NCI-H146 treated with DMSO at 0.1 percent for 48 hours (cell line): Measurements from ENCODE around the gene SPAAR.
"Not testable (repeated sequence)": the region's sequence is repeated elsewhere in the genome, so short reads cannot be mapped to it uniquely, and the experiment has no call there.

Experiments
- DNase-seq: peaks from one replicate; lab custom pipeline; 2025; ENCODE audit not compliant: unreplicated experiment; lab: John Stamatoyannopoulos, UW

The SPAAR gene

DNA sequence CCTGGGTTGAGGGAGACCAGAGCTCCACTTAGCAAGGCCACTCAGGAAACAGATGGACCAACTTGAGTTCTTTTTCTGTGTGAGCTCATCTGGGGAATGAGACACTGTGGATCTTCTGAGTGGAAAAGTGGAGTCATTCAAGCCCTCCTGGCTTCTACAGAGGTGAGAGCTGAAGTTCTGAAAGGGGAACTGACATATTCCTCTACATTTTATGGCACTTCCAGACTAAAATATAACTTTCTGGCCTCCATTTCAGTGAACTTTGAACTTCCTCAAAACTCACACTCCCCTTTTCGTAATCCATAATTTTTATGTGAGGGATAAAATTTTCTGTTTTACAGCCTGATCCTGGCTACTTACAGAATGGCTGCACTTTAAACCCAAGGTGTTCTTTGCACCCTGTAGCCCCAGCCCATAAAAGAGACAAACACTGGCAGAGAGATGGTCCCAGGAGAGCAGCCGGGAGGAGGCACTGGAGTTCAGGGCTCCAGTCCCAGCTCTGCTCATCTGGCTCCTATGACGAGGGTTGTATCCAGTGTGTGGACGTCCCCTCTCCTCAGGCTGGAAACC, 10.8 kb downstream of the SPAAR start:
- no peak for DNase-seq

DNA sequence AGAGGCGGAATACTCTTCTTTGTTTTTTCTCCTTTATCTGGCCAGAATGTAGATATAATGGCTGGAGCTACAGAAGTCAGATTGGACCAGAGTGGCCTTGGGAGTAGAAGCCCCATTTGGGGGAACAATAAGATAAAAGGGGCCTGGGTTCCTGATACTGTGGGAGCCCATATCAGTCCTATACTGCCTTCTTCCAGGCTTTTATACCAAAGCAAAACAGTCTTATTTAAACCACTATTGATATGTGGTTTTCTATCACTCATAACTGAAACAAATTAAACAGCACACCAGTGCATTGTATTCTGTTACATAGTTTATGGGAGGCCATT, 14.3 kb downstream of the SPAAR start:
- no peak for DNase-seq

DNA sequence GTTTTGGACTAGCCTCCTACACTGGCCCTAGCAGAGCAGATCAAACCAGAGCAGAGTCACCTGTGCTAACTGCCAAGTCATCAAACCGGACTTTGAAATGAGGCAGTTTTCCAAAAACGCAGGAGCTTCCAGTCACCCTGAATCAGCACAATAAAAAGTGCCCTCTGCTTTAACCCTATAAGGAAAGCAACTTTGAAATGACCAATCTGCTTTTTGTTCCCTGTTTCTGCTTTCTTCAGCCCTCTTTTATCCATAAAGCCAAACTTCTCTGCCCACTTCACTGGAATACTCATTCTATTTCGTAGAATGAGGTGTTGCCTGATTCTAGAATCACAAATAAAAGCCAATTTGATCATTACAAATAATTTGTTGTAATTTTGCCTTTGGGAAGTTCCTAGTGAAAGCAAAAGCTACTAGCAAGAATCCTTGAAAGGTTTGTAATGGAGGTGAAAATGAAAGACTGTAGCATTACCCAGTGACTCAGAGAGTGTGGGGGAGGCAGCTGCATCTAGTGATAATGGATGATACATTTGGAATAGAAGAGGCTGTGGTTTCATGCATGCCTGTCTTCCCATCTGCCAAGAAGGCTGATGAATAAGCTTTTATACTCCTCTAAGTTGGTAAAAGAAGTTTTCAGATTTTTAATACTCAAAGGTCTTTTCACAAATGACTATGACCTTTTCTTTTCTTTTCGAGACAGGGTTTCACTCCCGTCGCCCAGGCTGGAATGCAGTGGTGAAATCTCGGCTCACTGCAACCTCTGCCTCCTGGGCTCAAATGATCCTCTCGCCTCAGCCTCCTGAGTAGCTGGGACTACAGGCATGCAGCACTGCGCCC, 14.9 kb downstream of the SPAAR start:
- no peak for DNase-seq

DNA sequence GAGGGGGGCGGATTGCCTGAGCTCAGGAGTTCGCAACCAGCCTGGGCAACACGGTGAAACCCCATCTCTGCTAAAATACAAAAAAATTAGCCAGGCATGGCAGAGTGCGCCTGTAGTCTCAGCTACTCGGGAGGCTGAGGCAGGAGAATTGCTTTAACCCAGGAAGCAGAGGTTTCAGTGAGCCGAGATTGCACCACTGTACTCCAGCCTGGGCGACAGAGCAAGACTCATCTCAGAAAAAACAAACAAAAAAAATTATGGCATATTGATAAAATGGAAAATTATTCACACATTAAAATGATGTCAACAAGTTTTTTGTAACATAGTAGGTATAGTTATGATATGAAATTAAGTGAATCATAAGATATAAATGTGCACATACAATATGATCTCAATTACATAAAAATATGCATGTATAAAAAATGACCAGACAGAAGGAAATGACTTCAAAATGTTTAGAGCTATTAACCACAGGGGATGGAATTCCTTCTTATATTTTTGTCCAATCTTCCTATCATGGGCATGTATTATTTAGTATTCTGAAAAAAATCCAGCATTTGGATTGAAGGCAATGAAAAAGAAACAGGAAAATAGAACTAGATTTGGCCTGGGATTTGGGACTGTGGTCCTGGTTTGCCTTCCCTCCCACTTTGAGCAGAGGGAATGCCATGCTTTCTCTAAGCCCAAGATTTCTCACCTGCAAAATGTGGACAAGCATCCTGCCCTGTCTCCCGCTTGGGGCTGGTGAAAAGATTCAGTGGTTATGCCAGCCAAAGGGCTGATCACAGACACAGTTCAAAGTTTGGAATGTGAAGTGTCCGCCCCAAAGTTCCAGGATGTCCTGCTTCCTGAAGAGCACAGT, 19.5 kb downstream of the SPAAR start:
- no peak for DNase-seq

DNA sequence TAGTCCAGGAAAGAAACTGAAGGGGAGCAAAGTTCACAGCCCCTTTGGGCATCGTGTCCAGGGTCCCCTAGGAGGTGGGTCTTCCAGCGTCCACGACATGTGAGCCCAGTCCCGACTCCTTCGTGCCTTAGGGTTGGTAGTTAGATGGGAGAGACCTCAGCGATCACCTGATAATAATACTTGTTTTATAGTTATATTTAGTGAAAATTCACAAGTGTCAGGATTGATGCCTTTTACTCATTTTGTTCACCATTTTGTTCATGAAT, 20.1 kb downstream of the SPAAR start:
- no peak for DNase-seq

DNA sequence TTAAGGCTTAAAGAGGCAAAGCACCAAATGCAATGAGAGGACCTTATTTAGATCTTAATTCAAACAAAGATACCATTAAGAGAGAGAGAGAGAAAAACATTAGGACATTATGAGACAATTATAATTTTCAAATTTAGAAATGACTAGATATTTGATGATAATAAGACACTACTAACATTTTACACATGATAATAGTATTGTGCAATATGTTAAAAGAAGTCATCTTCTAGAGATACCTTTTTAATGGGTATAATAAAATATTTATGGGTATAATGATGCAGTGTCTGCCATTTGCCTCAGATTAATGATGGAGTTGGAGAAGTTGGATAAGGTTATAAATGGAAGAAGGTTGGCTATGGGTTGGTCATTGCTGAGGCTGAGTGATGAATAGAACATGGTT, 21.2 kb downstream of the SPAAR start:
- DNase-seq: no peak

DNA sequence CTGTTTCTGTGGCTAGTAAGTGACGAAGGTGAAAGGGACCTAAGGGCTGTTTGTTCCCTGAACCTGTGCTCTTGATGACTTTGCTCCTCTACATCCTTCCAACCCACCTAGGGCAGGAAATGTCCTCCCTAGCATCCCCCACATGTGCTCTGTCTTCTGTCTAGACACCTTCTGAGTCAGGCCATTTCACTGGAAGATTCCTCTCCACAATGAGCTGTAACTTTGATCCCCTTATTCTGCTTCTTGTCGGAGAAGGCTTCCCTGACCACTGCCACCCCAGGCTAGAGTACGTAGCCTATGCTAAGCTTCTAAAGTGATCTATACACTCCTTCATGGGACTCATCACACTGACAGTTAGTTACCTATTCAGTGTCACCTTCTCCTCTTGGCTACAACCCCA, 21.7 kb downstream of the SPAAR start:
- DNase-seq: no peak

DNA sequence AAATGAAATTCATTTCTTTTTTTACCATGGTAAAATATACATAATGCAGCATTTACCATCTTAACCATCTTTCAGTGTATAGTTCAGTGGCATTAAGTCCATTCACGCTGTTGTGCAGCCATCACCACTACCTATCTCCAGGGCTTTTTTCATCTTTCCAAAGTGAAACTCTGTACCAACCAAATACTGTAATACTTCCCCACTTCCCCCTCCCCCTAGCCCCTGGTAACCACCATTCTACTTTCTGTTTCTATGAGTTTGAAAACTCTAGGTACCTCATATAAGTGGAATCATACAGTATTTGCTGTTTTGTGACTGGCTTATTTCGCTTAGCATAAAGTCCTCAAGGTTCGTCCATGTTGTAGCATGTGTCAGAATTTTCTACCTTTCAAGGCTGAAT, 23.4 kb downstream of the SPAAR start:
- DNase-seq: no peak

DNA sequence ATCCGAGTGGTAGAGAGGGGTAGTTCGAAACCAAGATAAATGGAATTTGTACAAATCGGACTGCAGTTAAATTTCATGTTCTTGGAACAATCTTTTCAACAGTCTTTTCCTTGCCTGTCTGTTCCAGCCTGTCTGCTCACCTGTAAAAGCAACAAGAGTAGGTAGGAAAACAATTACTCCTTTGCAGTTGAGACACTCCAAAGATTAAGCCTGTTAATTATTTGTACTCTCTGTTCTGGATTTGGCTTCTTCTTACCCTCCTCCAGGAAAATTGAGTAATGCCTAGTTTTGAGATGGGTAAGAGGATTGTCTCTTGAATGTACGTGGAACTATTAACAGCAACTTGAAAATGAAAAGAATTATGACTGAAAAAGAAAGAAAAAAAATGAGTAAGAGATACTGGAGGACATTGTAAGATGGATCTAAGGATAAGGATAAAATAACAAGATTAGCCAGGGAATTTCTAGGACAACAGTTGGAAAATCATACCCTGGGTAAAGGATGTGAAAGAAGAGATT, 24.3 kb downstream of the SPAAR start:
- DNase-seq: no peak

DNA sequence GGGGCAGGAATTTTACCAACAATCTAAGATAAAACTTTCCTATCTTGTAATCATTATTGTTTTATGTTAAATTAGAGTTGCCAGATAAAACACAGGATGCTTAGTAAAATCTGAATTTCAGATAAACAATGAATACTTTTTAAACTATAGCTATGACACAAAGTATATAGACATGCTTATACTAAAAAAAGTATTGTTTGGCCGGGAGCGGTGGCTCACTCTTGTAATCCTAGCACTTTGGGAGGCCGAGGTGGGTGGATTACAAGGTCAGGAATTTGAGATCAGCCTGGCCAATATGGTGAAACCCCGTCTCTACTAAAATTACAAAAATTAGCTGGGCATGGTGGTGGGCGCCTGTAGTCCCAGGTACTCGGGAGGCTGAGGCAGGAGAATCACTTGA, 24.8 kb downstream of the SPAAR start:
- DNase-seq: not testable (repeated sequence)

DNA sequence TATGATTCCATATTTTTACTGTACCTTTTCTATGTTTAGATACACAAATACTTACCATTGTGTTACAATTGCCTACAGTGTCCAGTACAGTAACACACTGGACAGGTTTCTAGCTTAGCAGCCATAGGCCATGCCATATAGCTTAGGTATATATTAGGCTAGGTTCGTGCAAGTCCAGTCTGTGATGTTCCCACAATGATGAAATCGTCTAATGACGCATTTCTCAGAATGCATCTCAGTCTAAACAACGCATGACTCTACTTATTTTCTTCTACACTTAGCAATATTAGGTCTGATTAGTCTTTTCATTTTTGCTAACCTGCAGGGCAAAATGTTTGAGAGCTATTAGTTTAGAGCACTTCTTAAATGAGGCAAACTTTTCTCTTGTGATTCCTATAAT, 26.0 kb downstream of the SPAAR start:
- DNase-seq: no peak

DNA sequence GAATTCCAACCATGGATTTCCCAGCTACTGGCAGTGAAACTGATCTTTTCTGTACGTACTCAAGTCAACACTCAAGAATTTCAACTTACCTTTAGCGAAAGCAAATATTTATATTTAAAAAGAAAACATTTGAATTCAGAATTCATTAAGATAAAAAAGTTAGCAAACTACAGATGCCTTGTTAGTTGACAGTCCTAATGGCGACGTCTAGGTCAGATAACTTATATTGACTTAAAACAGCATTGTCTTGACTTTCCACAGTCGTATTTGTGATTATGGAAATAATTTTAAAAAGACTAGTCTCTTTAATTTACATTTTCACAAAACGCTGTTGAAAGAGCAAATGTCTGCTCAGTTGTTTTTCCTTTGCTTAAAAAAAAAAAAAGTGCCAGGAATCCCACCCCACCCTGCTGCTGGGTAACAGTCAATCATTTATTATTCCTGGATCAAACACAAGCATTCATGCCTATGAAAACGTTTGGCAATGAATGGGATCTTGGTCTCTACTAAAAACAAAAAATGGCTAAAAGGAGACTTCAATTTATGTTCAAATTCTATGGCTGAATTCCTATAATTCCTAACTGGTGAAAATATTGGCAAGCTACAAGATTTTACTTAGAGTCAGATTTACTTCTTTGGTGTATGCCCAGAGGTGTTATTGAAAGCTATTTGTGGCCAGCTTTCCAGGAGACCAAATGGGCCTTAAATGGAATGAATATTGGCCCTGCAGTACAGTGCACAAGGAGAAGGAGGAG, 26.6 kb downstream of the SPAAR start:
- no peak for DNase-seq

DNA sequence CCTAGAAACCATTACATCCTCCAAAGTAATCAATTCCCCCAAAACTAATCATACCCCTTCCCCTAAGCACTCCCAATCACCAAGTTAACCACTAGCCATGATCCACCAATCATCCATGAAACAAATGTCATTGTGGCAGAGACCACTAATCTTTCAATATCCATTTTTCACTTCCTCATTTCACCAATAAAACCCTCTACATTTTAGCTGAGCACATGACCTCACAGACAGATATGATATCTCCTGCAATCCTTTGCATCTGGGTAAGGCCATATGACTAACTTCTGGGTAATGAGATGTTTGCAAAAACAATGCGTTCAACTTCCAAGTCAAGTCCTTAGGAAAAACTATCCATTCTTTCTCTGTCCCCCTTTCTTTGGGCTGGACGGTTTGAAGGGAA, 27.9 kb downstream of the SPAAR start:
- no peak for DNase-seq

DNA sequence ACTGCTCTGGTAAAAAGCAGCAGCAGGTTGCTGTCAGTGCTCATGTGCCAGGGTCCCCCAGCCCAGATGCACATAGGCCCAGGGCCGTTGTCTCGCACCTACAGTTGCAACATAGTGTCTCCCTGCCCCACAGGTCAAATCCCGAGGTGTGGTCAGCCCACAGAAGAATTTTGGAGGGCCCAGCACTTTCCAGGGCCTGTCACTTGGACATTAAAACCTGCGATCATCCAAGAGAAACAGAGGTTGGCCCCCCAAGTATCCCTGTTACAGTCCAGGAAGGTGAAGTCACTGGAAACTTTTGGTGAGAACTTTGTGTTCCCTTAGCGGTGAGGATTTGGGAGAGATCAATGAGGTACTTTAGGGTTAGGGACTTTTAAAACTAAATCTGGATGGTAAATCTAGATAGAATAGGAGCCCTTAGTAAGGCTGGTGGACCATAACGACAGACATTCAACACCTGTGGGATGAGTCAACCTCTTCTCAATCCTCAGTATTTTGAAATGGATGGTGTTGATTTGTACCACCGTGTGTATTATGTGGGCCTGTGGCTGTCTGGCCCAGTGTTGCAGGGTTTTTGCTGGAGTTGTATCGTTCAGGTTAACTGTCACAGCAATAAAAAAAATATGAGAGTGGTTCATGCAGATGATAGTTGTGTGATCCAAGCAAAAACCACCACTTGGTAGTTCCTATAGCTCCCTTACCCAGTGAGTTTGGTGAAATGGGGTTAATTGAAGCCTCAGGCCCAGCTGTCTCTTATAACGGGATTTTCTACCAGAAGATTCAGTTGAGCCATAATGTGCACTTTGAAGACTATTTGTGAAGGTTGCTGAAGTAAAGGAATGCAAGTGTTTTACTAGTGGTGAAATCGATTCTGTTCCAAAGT, 29.4 kb downstream of the SPAAR start:
- DNase-seq: no peak

DNA sequence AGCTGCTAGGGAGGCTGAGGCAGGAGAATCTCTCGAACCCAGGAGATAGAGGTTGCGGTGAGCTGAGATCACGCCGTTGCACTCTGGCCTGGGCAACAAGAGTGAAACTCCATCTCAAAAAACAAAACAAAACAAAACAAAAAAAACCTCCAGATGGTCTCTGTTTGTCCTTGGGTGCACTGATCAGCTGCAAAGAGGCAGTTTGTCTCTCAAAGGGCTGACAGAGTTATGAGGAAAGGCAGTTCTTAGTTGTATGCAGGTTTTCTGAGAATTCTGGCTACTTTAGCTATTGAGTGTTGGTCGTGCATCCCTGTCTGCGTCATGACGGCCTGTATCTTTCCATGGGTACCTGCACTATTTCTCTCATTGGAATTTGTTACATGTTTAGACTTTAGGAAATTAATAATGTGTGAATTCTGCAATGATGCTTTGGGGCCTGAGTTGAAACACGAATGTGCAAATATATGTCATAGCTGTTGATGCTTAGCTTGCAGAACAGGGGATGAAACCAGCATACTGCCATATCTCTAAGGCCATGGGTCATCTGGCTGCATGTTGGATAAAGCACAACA, 30.5 kb downstream of the SPAAR start:
- DNase-seq: no peak

DNA sequence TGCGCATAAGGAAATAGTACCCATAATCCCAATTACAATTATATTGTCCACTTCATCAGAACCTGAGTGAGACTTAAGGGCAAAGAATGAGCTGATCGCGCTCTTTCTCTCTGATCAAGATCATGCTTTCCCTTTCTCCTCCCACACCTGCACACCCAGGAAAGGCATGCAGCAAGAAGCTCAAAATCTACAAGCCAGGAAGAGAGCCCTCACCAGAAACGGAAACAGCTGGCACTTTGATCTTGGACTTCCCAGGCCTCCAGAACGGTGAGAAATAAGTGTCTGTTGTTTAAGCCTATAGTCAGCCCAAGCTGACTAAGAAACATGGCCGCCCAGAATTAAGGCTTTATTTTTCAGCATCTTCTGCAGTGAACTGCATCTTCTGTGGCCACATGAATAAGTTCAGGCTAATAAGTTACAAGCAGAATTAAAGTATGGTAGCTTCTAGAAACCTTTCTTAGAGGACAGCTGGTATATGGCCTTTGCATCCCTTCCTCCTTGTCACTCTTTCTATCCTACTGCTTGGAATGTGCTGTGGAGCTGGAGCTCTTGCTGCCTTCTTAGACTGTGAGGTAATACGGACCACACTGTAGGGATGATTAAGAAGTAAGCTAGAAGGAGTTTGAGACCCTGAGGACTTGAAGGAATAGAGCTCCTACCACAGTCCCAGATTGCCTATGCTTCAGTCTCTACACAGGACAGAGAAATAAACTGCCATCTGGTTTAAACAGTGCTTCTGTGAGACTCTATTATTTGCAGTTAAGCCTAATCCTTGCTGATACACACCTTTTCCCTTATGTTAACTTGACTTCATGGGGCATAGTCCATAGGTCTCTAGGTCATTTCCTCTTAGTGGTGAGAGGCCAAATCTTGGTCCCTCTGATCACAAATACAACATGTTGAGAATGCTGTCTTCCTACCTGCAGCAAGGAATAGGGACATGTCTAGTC, 31.4 kb downstream of the SPAAR start:
- DNase-seq: no peak

DNA sequence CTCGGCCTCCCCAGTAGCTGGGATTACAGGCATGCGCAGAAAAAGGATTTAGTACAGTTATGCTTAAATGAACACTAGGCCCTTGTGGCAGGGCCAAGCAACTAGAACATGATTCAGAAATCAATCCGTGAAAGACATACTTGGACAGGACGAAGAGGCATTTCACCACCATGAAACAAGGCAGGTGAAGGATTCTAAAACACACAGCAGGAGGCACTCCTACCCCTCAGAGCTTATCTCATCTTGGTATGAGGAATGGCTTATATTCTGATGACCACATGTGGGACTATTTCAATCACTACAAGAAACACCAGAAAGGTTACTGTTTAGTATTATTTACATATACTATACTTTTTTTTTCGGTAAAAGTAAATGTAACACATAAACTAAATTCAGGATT, 33.0 kb downstream of the SPAAR start:
- no peak for DNase-seq

DNA sequence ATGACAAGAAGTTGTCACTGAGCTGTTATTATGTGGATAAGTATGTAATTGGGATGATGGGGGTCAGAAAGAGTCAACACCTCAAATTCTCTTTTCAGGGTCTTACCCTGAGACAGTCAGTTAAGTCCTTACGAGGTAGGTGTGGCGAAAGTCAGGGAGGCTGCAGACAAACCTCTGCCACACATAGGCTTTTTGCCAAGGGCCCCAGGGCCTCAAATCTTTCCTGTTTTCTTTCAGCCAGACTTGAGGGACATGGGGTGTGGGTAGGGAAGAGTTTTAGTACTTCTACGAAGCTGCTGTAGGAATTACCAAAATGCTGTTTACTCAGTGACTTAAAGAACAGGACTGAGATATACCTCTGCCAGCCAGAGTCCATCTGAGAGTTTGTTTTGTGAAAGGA, 34.9 kb downstream of the SPAAR start:
- no peak for DNase-seq

DNA sequence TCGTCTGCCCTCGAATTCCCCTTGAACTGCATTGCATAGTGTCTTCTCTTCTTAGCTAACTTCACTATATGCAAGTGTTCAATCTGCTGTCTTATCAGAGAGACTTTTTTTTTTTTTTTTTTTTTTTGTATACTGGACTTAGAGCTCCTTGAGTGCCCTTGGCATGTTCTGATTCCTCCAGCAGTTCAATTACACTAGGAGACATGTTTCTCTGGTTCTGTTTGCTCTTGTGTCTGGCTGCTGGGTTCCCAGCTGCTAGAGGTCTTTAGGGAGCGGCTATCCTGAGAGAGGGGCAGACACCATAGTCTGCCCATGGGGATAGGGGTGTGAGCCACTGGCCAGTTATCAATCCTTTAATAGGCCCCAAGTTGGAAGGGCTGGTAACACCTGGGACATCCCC, 35.6 kb downstream of the SPAAR start:
- no peak for DNase-seq
